Neural progenitor cell (in vitro differentiated cells): ENCODE results near the gene UNC5B. TPM values are rescaled to one million over a fixed set of nuclear protein-coding genes. Genes with fewer than 3 reads are reported as not detected.

Source experiments
- DNase-seq: peaks from one replicate; pipeline ENCODE4 v3.0.0-alpha.2; 2016; ENCODE audit warnings: low spot score
- H2AFZ ChIP-seq: fragments of 200-600 bp; sonication (generic); replicated peaks from 2 replicates; pipeline ENCODE4 v1.6.1; 2016; ENCODE audit warnings: antibody characterized with exemption
- H3F3A ChIP-seq: fragments of 200-600 bp; sonication (generic); 2 replicates; pipeline ENCODE4 v1.6.1; 2016; ENCODE audit warnings: antibody characterized with exemption, low read depth
- H3K27ac ChIP-seq: fragments of 200-600 bp; sonication (generic); 2 replicates; pipeline ENCODE4 v1.5.1; 2016; ENCODE audit warnings: mild to moderate bottlenecking
- H3K27me3 ChIP-seq: fragments of 200-600 bp; sonication (generic); 2 replicates; pipeline ENCODE4 v1.6.1; 2016; ENCODE audit warnings: mild to moderate bottlenecking, moderate library complexity
- H3K36me3 ChIP-seq: fragments of 200-600 bp; sonication (generic); 2 replicates; pipeline ENCODE4 v1.5.1; 2016
- H3K4me1 ChIP-seq: fragments of 200-600 bp; sonication (generic); 2 replicates; pipeline ENCODE4 v1.6.1; 2016; ENCODE audit warnings: mixed run types
- H3K4me2 ChIP-seq: fragments of 200-600 bp; sonication (generic); 2 replicates; pipeline ENCODE4 v1.6.1; 2016
- H3K4me3 ChIP-seq: fragments of 200-600 bp; sonication (generic); 2 replicates; pipeline ENCODE4 v1.5.1; 2016
- H3K79me2 ChIP-seq: fragments of 200-600 bp; sonication (generic); 2 replicates; pipeline ENCODE4 v1.6.1; 2016; ENCODE audit warnings: low read depth
- H3K9ac ChIP-seq: fragments of 200-600 bp; sonication (generic); 2 replicates; pipeline ENCODE4 v1.6.1; 2016
- H3K9me3 ChIP-seq: fragments of 200-600 bp; sonication (generic); 2 replicates; pipeline ENCODE4 v1.5.1; 2016; ENCODE audit warnings: low read depth
- H4K20me1 ChIP-seq: fragments of 200-600 bp; sonication (generic); 2 replicates; pipeline ENCODE4 v1.6.1; 2016; ENCODE audit warnings: low read depth
- H3K27ac Mint-ChIP-seq: 3 replicates; pipeline ENCODE4 v1.8.0; 2021; ENCODE audit warnings: mixed read lengths
- H3K27me3 Mint-ChIP-seq: 2 replicates; pipeline ENCODE4 v1.8.0; 2022; ENCODE audit warnings: low read depth, mild to moderate bottlenecking, inconsistent platforms, moderate library complexity, mixed read lengths; ENCODE audit not compliant: insufficient read depth
- H3K36me3 Mint-ChIP-seq: 3 replicates; pipeline ENCODE4 v1.8.0; 2021; ENCODE audit warnings: mixed read lengths
- H3K4me1 Mint-ChIP-seq: 3 replicates; pipeline ENCODE4 v1.8.0; 2021; ENCODE audit warnings: mixed read lengths
- H3K4me3 Mint-ChIP-seq: 3 replicates; pipeline ENCODE4 v1.8.0; 2021; ENCODE audit warnings: mild to moderate bottlenecking, moderate library complexity, mixed read lengths
- H3K9me3 Mint-ChIP-seq: 3 replicates; pipeline ENCODE4 v1.8.0; 2020; ENCODE audit warnings: mixed read lengths
- CTCF ChIP-seq: fragments of 200-600 bp; sonication (generic); IDR thresholded peaks from 2 replicates; pipeline ENCODE4 v1.5.1; 2017; ENCODE audit warnings: antibody characterized with exemption, mild to moderate bottlenecking
- EZH2 ChIP-seq: fragments of 200-600 bp; sonication (generic); IDR thresholded peaks from 2 replicates; pipeline ENCODE4 v1.6.1; 2017; ENCODE audit warnings: antibody characterized with exemption, mild to moderate bottlenecking, moderate library complexity
- EZH2phosphoT487 ChIP-seq: fragments of 200-600 bp; sonication (generic); IDR thresholded peaks from 2 replicates; pipeline ENCODE4 v1.6.1; 2017; ENCODE audit warnings: antibody characterized with exemption
- total RNA-seq: library from RNA; depleted of rRNA; stranded (reverse); fragments of >200 nt; gene quantifications from 2 replicates; pipeline ENCODE4 v1.2.3, GENCODE V29; 2015; ENCODE audit warnings: low replicate concordance

Gene UNC5B
- total RNA-seq, 1 donor from 2014 or later = 3.3 TPM

DNA sequence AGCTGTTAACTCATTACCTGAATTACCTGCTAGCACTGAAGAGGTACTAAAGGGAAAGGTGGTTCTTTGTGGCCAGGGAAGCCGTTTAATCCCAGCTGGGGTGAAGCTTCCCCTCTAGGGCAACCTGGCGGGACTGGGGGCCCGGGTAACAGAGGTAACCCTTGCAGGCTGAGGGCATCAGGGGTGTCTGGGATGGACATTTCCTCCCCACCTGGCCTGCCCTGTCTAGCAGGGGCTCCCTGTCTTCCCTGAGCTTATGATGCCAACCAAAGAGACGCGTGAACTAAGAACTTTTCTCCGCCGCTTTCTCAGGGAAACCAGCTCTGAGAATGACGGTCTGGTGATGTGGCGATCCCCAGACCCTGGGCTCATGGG, 52.8 kb downstream of the UNC5B start:
- H3K9me3 Mint-ChIP-seq = no peaks in the 10 kb centered on the region
- Histone ChIP-seq H3K79me2 (no peaks in the 10 kb centered on the region), H2AFZ (no peak overlapping the region), H3K27me3 (no peaks in the 10 kb centered on the region), H3K4me3 (no peak overlapping the region), H3K4me2 (no peak overlapping the region), H3F3A (peaks cover 21% of the 10 kb centered on the region), H3K36me3 (no peaks in the 10 kb centered on the region), H3K27ac (no peak overlapping the region), H4K20me1 (peaks cover 8% of the 10 kb centered on the region), H3K9me3 (no peaks in the 10 kb centered on the region), H3K9ac (no peak overlapping the region), H3K4me1 (peaks cover 43% of the 10 kb centered on the region)
- H3K4me1 Mint-ChIP-seq = peaks cover 54% of the 10 kb centered on the region
- peaks cover 15% of the 10 kb centered on the region for H3K27me3 Mint-ChIP-seq
- no peaks in the 10 kb centered on the region for H3K36me3 Mint-ChIP-seq
- H3K27ac Mint-ChIP-seq = no peak overlapping the region
- no peak overlapping the region for H3K4me3 Mint-ChIP-seq
- DNase-seq = no peak
- TF ChIP-seq CTCF (no peak), EZH2 (no peak), EZH2phosphoT487 (no peak)

DNA sequence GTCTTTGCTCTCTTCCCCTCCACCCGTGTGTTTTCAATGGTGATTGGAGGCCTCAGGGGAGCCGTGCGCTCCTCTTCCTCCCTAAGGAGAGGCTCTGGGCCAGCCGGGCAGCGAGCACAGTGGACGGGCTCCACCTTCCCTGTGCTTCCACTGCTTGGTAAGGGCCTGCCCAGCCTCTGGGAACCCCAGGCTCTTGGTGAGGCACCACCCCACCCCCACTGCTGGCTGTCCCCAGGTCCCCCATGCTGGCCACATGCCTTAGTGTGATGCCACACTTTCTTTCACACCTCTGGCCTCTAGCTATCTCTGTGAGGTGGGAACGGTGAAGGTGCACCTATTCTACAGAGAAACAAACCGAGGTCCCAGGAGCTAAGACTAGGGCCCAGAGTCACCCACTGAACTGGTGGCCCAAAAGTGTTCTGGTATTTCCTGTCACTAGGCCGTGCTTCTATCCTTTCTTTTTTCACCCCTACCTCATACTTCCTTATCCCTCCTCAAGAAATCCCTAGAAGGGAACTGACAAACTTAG, 53.3 kb downstream of the UNC5B start:
- no peak overlapping the region for H3K4me3 ChIP-seq
- H3K9me3 ChIP-seq = no peaks in the 10 kb centered on the region
- H3F3A ChIP-seq = peaks cover 21% of the 10 kb centered on the region
- Mint-ChIP-seq H3K27ac (peak overlapping the region; percentile 69), H3K27me3 (peaks cover 13% of the 10 kb centered on the region), H3K9me3 (no peaks in the 10 kb centered on the region), H3K4me3 (no peak overlapping the region), H3K36me3 (no peaks in the 10 kb centered on the region), H3K4me1 (peaks cover 53% of the 10 kb centered on the region)
- H3K27me3 ChIP-seq = no peaks in the 10 kb centered on the region
- DNase-seq = no peak
- H3K9ac ChIP-seq = no peak overlapping the region
- H2AFZ ChIP-seq = no peak overlapping the region
- peaks cover 8% of the 10 kb centered on the region for H4K20me1 ChIP-seq
- no peak overlapping the region for H3K4me2 ChIP-seq
- no peak overlapping the region for H3K27ac ChIP-seq
- no peaks in the 10 kb centered on the region for H3K36me3 ChIP-seq
- no peaks in the 10 kb centered on the region for H3K79me2 ChIP-seq
- TF ChIP-seq EZH2phosphoT487 = no peak
- no peak for TF ChIP-seq CTCF
- TF ChIP-seq EZH2 = no peak
- peaks cover 38% of the 10 kb centered on the region for H3K4me1 ChIP-seq

GRCh38 chr10:71266147-71266917, 54.0 kb downstream of the UNC5B start:
- H3K4me1 ChIP-seq = peaks cover 31% of the 10 kb centered on the region
- no peak overlapping the region for H2AFZ ChIP-seq
- H3K79me2 ChIP-seq = no peaks in the 10 kb centered on the region
- H3F3A ChIP-seq = peaks cover 15% of the 10 kb centered on the region
- no peak overlapping the region for H3K4me3 Mint-ChIP-seq
- no peak overlapping the region for H3K4me3 ChIP-seq
- TF ChIP-seq EZH2 (no peak), EZH2phosphoT487 (no peak), CTCF (no peak)
- H3K36me3 Mint-ChIP-seq = no peaks in the 10 kb centered on the region
- no peaks in the 10 kb centered on the region for H3K9me3 Mint-ChIP-seq
- H3K27ac ChIP-seq = no peak overlapping the region
- peaks cover 50% of the 10 kb centered on the region for H3K4me1 Mint-ChIP-seq
- no peaks in the 10 kb centered on the region for H3K36me3 ChIP-seq
- H4K20me1 ChIP-seq = peaks cover 8% of the 10 kb centered on the region
- no peak overlapping the region for H3K9ac ChIP-seq
- peak overlapping the region; percentile 69 for H3K27ac Mint-ChIP-seq
- no peak overlapping the region for H3K4me2 ChIP-seq
- no peaks in the 10 kb centered on the region for H3K27me3 ChIP-seq
- DNase-seq = no peak
- H3K27me3 Mint-ChIP-seq = peaks cover 12% of the 10 kb centered on the region
- H3K9me3 ChIP-seq = no peaks in the 10 kb centered on the region
